ENCODE results near the gene EEFSEC. TPM values are rescaled to one million over a fixed set of nuclear protein-coding genes. Genes with fewer than 3 reads are reported as not detected.

Gene EEFSEC
- total and polyA plus RNA-seq, 10 donors = 8.5 to 19.2 (median 14.2) TPM

GRCh38 chr3:128254066-128254590 lies 100.8 kb downstream of the EEFSEC start:
- no peak overlapping the region for H3K4me3 ChIP-seq
- peaks cover 0 to 52% (median 4%) of the 10 kb centered on the region in 6 donors for H3K36me3 ChIP-seq
- H3K27ac ChIP-seq = no peak overlapping the region
- peaks cover 0 to 11% (median 8%) of the 10 kb centered on the region in 8 donors for H3K9me3 ChIP-seq
- H3K4me1 ChIP-seq = no peaks in the 10 kb centered on the region
- intact Hi-C loops (cut with DNase I; ENCODE audit: low total_unique reads) = no loop called here
- TF ChIP-seq POLR2A (IDR thresholded peaks at IDR 0.05) (no peak), POLR2AphosphoS5 (IDR thresholded peaks at IDR 0.05) (no peak)
- TF ChIP-seq, protein P1, sequence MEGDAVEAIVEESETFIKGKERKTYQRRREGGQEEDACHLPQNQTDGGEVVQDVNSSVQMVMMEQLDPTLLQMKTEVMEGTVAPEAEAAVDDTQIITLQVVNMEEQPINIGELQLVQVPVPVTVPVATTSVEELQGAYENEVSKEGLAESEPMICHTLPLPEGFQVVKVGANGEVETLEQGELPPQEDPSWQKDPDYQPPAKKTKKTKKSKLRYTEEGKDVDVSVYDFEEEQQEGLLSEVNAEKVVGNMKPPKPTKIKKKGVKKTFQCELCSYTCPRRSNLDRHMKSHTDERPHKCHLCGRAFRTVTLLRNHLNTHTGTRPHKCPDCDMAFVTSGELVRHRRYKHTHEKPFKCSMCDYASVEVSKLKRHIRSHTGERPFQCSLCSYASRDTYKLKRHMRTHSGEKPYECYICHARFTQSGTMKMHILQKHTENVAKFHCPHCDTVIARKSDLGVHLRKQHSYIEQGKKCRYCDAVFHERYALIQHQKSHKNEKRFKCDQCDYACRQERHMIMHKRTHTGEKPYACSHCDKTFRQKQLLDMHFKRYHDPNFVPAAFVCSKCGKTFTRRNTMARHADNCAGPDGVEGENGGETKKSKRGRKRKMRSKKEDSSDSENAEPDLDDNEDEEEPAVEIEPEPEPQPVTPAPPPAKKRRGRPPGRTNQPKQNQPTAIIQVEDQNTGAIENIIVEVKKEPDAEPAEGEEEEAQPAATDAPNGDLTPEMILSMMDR (IDR thresholded peaks at IDR 0.05 in 8 of 11, conservative IDR thresholded peaks at IDR 0.05 in 3 of 11) = no peak
- WGBS, 5 donors = 95 to 97% (median 97%) methylated on average over 7 of the region's 7 CpGs
- H3K27me3 ChIP-seq (replicated peaks in 1 of 7) = no peaks in the 10 kb centered on the region
- DNase-seq = no peak

GRCh38 chr3:128254967-128255366 lies 101.7 kb downstream of the EEFSEC start:
- Histone ChIP-seq H3K4me3 (no peak overlapping the region), H3K4me1 (no peaks in the 10 kb centered on the region), H3K27me3 (replicated peaks in 1 of 7) (no peaks in the 10 kb centered on the region), H3K36me3 (peaks cover 0 to 55% (median 4%) of the 10 kb centered on the region in 6 donors), H3K27ac (no peak overlapping the region), H3K9me3 (peaks cover 0 to 20% (median 17%) of the 10 kb centered on the region in 8 donors)
- TF ChIP-seq POLR2AphosphoS5 (IDR thresholded peaks at IDR 0.05) (no peak), POLR2A (IDR thresholded peaks at IDR 0.05) (no peak)
- TF ChIP-seq, protein P1 (IDR thresholded peaks at IDR 0.05 in 8 of 11, conservative IDR thresholded peaks at IDR 0.05 in 3 of 11) = no peak
- intact Hi-C loops (cut with DNase I; ENCODE audit: low total_unique reads) = no loop called here
- no peak for DNase-seq
- 94 to 98% (median 94%) methylated on average over 5 of the region's 5 CpGs for WGBS, 5 donors

DNA sequence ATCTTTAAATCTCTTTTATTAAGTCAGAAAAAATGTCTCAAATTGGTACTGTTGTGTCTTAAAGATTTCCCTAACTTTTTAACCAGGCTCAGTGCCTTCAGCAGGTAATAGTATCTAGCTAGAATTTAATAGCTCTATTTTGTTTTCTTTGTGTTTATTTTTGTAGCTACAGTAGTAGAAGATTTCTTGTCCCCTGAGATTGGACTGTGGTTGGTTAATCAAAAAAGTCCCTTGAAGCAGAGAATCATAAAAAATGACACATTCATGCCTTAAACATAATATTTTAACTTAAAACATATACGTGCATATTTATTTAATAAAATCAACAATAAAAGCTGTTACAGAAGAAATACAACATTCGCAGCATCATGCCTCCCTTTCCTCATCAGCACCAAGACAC lies 102.8 kb downstream of the EEFSEC start:
- 86 to 97% (median 92%) methylated on average over 2 of the region's 2 CpGs for WGBS, 5 donors
- DNase-seq = no peak
- H3K9me3 ChIP-seq = peaks cover 4 to 31% (median 26%) of the 10 kb centered on the region in 8 donors
- no peak overlapping the region for H3K27ac ChIP-seq
- no peaks in the 10 kb centered on the region for H3K27me3 ChIP-seq (replicated peaks in 1 of 7)
- H3K36me3 ChIP-seq = peaks cover 0 to 62% (median 4%) of the 10 kb centered on the region in 6 donors
- H3K4me1 ChIP-seq = no peaks in the 10 kb centered on the region
- TF ChIP-seq POLR2A (IDR thresholded peaks at IDR 0.05) = no peak
- TF ChIP-seq POLR2AphosphoS5 (IDR thresholded peaks at IDR 0.05) = no peak
- TF ChIP-seq, protein P1 (IDR thresholded peaks at IDR 0.05 in 8 of 11, conservative IDR thresholded peaks at IDR 0.05 in 3 of 11) = no peak
- intact Hi-C loops (cut with DNase I; ENCODE audit: low total_unique reads) = no loop called here
- no peak overlapping the region for H3K4me3 ChIP-seq

DNA sequence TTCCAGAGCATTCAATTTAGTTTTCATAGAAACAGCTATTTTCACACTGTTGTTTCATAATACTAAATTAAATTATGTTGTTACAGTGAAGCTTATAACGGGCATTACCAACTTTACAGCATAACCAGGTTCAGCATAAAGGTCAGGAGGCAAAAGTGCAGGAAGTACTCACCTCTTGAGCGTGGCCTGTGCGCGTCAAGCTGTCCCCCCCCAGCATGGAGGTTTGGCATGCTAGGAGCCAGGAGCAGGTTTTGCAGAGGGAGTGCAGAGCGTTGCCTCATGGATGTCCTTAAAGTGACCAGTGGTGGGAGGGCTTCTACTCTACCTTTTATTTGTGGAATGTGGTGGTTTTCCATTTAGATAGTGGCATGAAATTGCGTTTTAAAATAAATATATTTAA lies 104.4 kb downstream of the EEFSEC start:
- WGBS, 5 donors = 89 to 97% (median 96%) methylated on average over 6 of the region's 6 CpGs
- TF ChIP-seq, protein P1 (IDR thresholded peaks at IDR 0.05 in 8 of 11, conservative IDR thresholded peaks at IDR 0.05 in 3 of 11) = no peak
- TF ChIP-seq POLR2A (IDR thresholded peaks at IDR 0.05) = no peak
- no peak for TF ChIP-seq POLR2AphosphoS5 (IDR thresholded peaks at IDR 0.05)
- Histone ChIP-seq H3K27ac (no peak overlapping the region), H3K27me3 (replicated peaks in 1 of 7) (no peaks in the 10 kb centered on the region), H3K4me1 (no peaks in the 10 kb centered on the region), H3K36me3 (peaks cover 0 to 65% (median 6%) of the 10 kb centered on the region in 6 donors), H3K9me3 (peaks cover 4 to 31% (median 26%) of the 10 kb centered on the region in 8 donors), H3K4me3 (no peak overlapping the region)
- intact Hi-C loops (cut with DNase I; ENCODE audit: low total_unique reads) = no loop called here
- DNase-seq = no peak
